Femur (tissue), 1 donor: ENCODE results near the gene CHD1.

ENCODE experiments used
- DNase-seq: peaks from one replicate; pipeline ENCODE4 v3.0.0-alpha.2; 2017

The CHD1 gene

DNA sequence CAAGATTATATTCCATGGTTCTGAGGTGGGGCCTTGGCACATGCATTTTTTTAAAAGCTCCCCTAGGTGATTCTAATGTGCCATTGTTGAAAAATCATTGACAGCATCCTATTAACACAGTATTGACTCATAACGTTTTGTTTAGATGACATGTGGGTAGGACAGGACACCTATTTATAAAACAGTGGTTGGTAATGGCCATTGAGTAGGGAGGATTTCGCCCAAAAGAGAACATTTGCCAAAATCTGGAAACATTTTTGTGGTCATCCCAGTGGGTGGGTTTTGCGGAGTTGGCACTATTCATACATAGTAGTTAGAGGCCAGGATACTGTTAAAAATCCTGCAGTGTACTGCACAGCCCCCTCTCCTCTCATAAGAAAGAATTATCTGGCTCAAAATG lies 6.4 kb upstream of the CHD1 start:
- DNase-seq: peak; percentile 16

GRCh38 chr5:98934546-98934945 lies 5.7 kb upstream of the CHD1 start:
- DNase-seq: no peak

DNA sequence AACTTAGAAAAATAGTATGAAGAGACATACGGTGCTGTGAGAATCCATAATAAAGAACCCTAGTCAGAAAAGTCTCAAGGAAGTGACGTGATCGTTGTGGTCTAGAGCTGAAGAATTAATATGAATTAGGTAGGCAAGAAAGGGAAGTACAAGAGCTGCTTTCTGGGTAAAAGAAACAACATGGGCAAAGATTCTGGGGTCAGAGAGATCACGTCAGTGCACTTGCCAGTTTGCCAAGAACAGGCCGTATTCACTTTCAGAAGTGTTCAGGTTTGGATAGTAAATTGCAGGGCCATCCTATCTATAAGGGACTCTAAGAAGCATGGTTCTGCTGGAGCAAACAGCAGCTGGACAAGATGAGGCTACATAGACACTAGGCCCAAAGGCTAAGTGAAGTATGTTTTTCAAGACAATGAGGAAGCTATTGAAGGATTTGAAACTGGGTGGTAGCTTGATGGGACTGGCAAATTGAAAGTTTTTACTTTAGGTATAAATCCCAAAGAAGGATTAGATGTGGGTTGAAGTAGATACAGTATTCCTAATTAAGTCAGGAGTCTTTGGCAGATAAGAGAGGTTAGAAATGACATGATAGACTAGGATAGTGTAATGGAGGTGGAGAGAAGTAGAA lies 4.8 kb upstream of the CHD1 start:
- no peak for DNase-seq

GRCh38 chr5:98930972-98931762 lies 2.4 kb upstream of the CHD1 start:
- no peak for DNase-seq

DNA sequence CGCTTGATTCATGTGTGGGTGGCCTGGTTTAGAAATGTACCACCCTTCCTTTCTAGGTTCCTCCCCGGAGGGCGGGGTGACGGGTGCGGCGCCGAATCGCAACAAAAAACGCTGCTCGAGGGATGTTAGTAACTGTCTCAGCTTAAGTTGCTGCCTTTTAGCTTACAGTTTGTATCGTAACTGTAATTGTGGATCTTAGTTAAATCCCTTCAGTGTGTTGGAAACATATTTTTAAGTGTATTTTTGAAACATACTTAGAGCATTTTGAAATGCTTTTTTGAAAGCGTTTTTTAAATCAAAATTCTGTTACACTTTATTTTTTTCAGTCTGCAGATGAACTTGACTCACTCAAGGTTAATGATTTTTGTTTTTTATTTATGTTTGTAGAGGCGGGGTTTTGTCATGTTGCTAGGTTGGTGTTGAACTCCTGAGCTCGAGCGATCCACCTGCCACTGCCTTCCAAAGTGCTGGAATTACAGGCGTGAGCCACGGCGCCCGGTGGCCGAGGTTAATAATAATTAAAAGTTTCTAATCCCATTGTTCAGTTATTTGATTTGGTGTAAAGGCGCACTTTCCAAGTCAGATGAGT lies 997 bp upstream of the CHD1 start:
- no peak for DNase-seq

- DNase-seq: peak; percentile 90
These were observed 576 bp downstream of the CHD1 start for GRCh38 chr5:98927989-98928872.

DNA sequence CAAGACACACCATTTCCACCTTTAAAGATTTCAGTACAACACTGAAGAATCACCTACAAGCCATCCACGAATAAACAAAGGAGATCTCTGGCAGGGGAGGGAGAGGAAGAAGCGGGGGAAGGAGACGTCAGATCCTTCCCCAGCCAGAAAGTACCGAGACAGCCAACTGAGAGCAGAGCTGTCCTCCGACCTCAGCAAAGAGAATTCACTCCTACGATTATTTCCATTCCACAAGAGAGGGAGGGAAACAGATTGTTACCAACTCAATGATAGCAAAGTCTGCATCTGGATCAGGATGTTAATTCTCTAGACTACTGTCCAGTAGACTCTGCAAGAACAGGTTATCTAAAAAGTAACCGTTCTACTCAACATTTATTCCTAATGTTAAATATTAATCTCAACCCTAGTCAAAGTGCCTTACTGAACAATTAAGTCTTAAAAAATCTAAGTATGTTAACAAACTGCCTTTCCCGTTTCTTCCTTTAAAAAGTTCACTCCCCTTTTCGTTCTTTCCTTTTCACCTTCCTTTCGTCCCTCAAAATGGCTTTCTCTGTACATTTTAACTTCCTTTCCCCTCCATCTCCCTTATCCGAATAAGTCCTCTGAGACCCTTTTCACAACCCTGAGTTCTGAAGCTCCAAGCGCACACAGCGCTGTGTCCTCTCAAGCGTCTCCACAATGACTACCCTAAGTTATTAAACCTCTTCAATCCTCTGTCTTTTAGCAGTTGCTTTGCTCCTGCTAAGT lies 1.4 kb downstream of the CHD1 start:
- DNase-seq: peak; percentile 74

- DNase-seq: no peak
These were observed 4.8 kb downstream of the CHD1 start for GRCh38 chr5:98923966-98924365.

DNA sequence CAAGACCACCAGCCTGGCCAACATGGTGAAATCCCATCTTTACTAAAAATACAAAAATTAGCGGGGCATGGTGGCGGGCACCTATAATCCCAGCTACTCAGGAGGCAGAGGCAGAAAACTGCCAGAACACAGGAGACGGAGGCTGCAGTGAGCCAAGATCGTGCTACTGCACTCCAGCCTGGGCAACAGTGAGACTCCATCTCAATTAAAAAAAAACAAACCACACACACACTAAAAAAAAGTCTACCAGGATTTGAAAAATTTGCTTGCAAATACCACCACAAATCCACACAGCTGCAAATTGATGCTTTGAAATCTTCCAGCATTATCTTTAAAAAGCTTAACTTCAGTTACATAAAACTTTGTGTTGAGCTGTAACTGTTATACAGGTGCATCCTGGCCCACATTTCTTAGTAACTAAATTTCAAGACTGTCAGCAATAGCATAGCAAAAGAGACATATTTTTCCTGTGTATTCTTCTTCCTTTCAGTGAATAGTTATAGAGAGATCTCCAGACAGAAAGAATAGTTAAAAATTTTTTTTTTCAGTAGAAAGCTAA lies 6.8 kb downstream of the CHD1 start:
- no peak for DNase-seq

DNA sequence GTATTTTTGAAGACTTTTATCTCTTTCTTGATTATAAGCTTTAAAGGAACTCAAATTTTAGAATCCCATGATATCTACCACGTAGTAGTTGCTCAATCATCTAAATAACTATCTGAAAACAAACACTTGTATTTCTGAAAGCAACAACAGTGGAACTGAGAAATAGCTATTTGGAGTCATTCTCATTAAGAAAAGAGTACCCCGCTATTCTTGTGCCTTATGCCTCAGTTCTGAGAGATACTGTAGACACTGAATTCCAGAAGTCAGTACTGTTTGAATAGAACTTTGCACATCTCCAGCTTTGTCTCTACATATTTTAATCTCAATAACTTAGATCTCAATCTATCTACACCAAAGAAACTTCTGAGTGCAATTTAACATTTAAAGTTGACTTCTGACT lies 11.4 kb downstream of the CHD1 start:
- DNase-seq: no peak

- DNase-seq: no peak
These were observed 12.3 kb downstream of the CHD1 start for GRCh38 chr5:98916540-98916939.

- DNase-seq: no peak
These were observed 14.9 kb downstream of the CHD1 start for GRCh38 chr5:98913911-98914310.

GRCh38 chr5:98911280-98912040 lies 17.3 kb downstream of the CHD1 start:
- no peak for DNase-seq

- DNase-seq: no peak
These were observed 19.4 kb downstream of the CHD1 start for GRCh38 chr5:98909363-98909762.

DNA sequence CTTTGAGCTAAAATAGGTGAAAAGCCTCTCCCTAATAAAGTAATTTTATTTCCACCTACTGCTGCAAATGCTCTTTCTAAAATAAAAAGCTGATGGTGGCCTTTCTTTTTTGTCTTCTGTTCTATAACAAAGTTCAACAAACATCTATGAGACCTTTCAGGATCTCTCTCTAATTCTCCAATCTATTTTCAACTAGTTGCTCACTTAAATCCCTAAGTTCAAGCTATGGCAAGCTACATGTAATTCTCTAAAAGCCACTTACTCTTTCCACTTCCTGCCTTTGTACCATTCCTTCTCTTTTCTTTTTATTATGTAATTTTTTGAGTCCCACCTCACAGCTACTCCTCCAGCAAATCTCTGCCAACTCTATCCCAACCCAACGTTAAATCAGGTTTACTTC lies 20.9 kb downstream of the CHD1 start:
- no peak for DNase-seq

DNA sequence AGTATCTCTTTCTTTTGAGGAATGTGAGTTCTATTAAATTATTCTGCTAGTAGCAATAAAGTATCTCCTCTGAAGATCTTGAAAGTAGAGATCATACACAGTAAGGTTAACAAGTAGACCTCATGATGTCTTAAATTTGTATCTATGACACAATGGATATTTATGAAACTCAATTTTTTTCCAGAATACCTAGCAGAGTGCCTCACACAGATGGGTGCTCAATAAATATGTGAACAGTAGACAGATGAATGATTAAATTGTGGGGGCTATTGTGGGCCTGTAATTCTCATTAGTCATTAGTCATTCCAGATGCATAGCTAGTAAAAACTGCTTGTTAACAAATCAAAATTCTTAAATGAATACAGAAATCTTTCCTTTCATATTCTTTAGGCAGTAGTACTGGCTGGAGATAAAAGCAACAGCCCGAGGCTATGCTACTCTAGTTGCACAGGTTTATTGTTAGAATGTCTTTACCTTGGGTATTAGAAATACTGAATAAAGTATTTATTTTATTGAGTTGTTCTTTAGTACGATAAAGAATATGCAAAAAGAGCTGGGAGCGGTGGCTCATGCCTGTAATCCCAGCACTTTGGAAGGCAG lies 22.0 kb downstream of the CHD1 start:
- no peak for DNase-seq

DNA sequence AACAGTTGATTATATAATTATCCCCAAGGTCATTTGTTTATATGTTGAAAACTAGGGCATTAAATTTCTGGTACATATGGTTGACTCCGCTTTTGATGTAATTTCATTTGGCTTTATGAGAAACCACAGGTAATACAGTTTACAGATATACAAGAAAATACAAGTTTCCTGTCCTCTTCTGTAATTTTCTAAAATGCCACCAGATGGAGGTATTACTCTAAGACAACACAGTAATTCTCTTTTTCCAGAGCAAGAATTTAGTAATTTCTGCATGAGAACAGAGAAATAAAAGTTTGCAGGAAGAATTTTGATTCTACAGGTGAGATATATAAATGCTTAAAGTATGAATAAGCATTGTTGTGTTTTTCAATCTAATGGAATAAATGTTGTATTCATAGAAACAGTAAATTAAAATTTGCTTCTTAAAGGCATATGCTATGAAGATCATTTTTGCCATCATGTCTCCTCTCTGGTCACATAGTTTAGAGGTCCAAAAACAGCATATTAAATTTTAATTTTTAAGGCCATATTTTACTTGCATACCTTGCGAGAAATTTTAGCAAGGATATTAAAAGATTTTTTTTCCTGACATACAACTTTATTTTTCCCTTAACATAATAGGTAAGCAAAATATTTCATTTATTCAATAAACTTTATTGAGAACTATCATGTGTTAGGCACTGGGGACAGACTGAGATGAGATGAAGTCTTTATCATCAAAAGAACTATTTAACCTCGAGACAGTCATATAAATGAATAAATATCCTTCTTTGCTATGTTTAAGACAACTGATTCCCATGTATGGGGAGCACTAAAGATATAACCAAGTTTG lies 22.7 kb downstream of the CHD1 start:
- no peak for DNase-seq

- DNase-seq: no peak
These were observed 24.0 kb downstream of the CHD1 start for GRCh38 chr5:98904780-98905179.

- no peak for DNase-seq
These were observed 26.1 kb downstream of the CHD1 start for GRCh38 chr5:98902733-98903132.

DNA sequence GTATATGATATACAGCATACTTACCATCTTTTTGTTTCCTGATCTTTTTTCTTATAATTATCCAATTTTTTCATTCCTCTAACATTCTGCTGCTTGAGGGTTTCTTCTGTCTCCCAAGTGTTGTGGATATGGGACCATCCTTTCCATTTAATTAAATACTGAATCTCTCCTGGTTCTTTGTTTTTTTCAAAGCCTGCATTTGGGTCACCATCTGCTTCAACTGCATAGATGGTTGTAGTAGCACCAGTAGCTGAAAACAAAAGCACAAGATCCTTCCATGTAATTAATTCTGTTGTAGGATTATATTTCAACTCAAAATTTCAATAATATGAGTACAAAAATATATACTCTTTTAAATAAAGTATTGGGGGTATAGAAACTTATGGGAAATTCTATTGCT lies 29.4 kb downstream of the CHD1 start:
- no peak for DNase-seq
